Measurements from ENCODE around the gene TMEM150B. TPM values are rescaled to one million over a fixed set of nuclear protein-coding genes. Genes with fewer than 3 reads are reported as not detected.

TMEM150B gene
- total RNA-seq, 5 donors from 2014 or later (not counting 1 experiment from before 2014, with no cell fraction given): 0.47 TPM; not detected in 4

GRCh38 chr19:55284405-55285058 is 40.6 kb downstream of the TMEM150B start:
- Histone ChIP-seq H3K4me1 (ENCODE audit: control insufficient read depth in 1 of 2, extremely low read depth in 1 of 2, insufficient read depth in 2 of 2, low read length in 2 of 2) (peaks cover 2 to 34% of the 10 kb centered on the region in 2 experiments), H3K36me3 (ENCODE audit: control insufficient read depth in 2 of 2, extremely low read depth in 1 of 2, insufficient read depth in 1 of 2, low read length in 1 of 2) (no peaks in the 10 kb centered on the region), H3K9me3 (no peaks in the 10 kb centered on the region), H3K27ac (ENCODE audit: low read length) (no peak overlapping the region), H3K27me3 (replicated peaks in 1 of 2; ENCODE audit: control insufficient read depth in 2 of 2, extremely low read depth in 1 of 2, insufficient read depth in 2 of 2, low read length in 1 of 2) (peaks cover 0 to 2% of the 10 kb centered on the region in 2 experiments), H3K4me3 (ENCODE audit: control insufficient read depth in 1 of 2, extremely low read depth in 1 of 2, low read length in 1 of 2) (no peak overlapping the region)
- ATAC-seq (replicated peaks in 1 of 4) (no peak), DNase-seq (no peak)
- 82% methylated on average over 5 of the region's 16 CpGs for WGBS (ENCODE audit: insufficient coverage)
- Mint-ChIP-seq H3K36me3 (no peaks in the 10 kb centered on the region), H3K9me3 (no peaks in the 10 kb centered on the region), H3K4me1 (peaks cover 24 to 31% (median 25%) of the 10 kb centered on the region in 3 donors), H3K27ac (peak overlapping the region in 1 of 2 donors; percentile 52), H3K4me3 (peak overlapping the region in 1 of 3 donors; percentile 48), H3K27me3 (no peaks in the 10 kb centered on the region)
- POLR2A ChIA-PET: no interaction called here
- CTCF ChIA-PET: interaction anchor here in 1 of 2 donors (0.6 kb wide), 1 partner anchor 155 kb away, joined by 3 read pairs; no protein-coding TSS in a partner anchor

- H3K4me1 ChIP-seq (ENCODE audit: control insufficient read depth in 1 of 2, extremely low read depth in 1 of 2, insufficient read depth in 2 of 2, low read length in 2 of 2): peaks cover 9 to 41% of the 10 kb centered on the region in 2 experiments
- Mint-ChIP-seq H3K27ac (peak within 1 kb of the TSS; percentile 4 to 77), H3K4me3 (peak within 1 kb of the TSS; percentile 42 to 50 (median 47)), H3K9me3 (no peaks in the 10 kb centered on the region), H3K27me3 (no peaks in the 10 kb centered on the region), H3K4me1 (peaks cover 25 to 36% (median 26%) of the 10 kb centered on the region in 3 donors), H3K36me3 (no peaks in the 10 kb centered on the region)
- peaks cover 0 to 2% of the 10 kb centered on the region in 2 experiments for H3K27me3 ChIP-seq (replicated peaks in 1 of 2; ENCODE audit: control insufficient read depth in 2 of 2, extremely low read depth in 1 of 2, insufficient read depth in 2 of 2, low read length in 1 of 2)
- no peak within 1 kb of the TSS for H3K27ac ChIP-seq (ENCODE audit: low read length)
- H3K4me3 ChIP-seq (ENCODE audit: control insufficient read depth in 1 of 2, extremely low read depth in 1 of 2, low read length in 1 of 2): no peak within 1 kb of the TSS
- POLR2A ChIA-PET: no interaction called here
- peak in 27 of 35 experiments; percentile 24 to 60 (median 43) for DNase-seq
- no peaks in the 10 kb centered on the region for H3K9me3 ChIP-seq
- no peaks in the 10 kb centered on the region for H3K36me3 ChIP-seq (ENCODE audit: control insufficient read depth in 2 of 2, extremely low read depth in 1 of 2, insufficient read depth in 1 of 2, low read length in 1 of 2)
- WGBS (ENCODE audit: insufficient coverage): 71% methylated on average over 2 of the region's 44 CpGs
- ATAC-seq (replicated peaks in 1 of 4): no peak
- CTCF ChIA-PET: interaction anchor here in 1 of 2 donors (0.6 kb wide), 1 partner anchor 154 kb away, joined by 3 read pairs; no protein-coding TSS in a partner anchor
Measured at GRCh38 chr19:55283548-55284377, 41.4 kb downstream of the TMEM150B start, which contains the start of gene BRSK1. Gene BRSK1 (plus strand): TSS chr19:55283997. CDS start chr19:55284443, 446 bp downstream.

- Mint-ChIP-seq H3K27ac (peak within 1 kb of the TSS; percentile 96 to 97), H3K4me1 (peaks cover 25 to 52% (median 34%) of the 10 kb centered on the region in 3 donors), H3K9me3 (no peaks in the 10 kb centered on the region), H3K4me3 (peak within 1 kb of the TSS; percentile 94 to 99 (median 98)), H3K36me3 (peaks cover 17% of the 10 kb centered on the region), H3K27me3 (no peaks in the 10 kb centered on the region)
- ATAC-seq (replicated peaks in 1 of 4) (peak; percentile 89 to 92 (median 91)), DNase-seq (peak; percentile 89 to 98 (median 93))
- H3K4me1 ChIP-seq (ENCODE audit: control insufficient read depth in 1 of 2, extremely low read depth in 1 of 2, insufficient read depth in 2 of 2, low read length in 2 of 2): peaks cover 9 to 67% of the 10 kb centered on the region in 2 experiments
- WGBS (ENCODE audit: insufficient coverage): 3% methylated on average over 46 of the region's 52 CpGs
- H3K36me3 ChIP-seq (ENCODE audit: control insufficient read depth in 2 of 2, extremely low read depth in 1 of 2, insufficient read depth in 1 of 2, low read length in 1 of 2): peaks cover 7 to 16% of the 10 kb centered on the region in 2 donors
- H3K4me3 ChIP-seq (ENCODE audit: control insufficient read depth in 1 of 2, extremely low read depth in 1 of 2, low read length in 1 of 2): peak within 1 kb of the TSS; percentile 84 to 96
- POLR2A ChIA-PET: interaction anchor here in 1 of 2 donors (0.6 to 1.2 kb wide), 6 partner anchors 21 to 320 kb away, joined by 4 to 9 read pairs (median 6); partner anchors contain the start of genes FIZ1, KMT5C and PPP6R1
- peak within 1 kb of the TSS; percentile 90 for H3K27ac ChIP-seq (ENCODE audit: low read length)
- CTCF ChIA-PET: interaction anchor here (0.6 to 1.2 kb wide), 6 partner anchors 21 to 224 kb away, joined by 3 to 9 read pairs (median 4); partner anchors contain the start of gene PPP6R1 (in 1 of the 2)
- no peaks in the 10 kb centered on the region for H3K9me3 ChIP-seq
- H3K27me3 ChIP-seq (replicated peaks in 1 of 2; ENCODE audit: control insufficient read depth in 2 of 2, extremely low read depth in 1 of 2, insufficient read depth in 2 of 2, low read length in 1 of 2): no peaks in the 10 kb centered on the region
Measured at GRCh38 chr19:55279770-55280643, 45.1 kb downstream of the TMEM150B start, which contains the start of gene HSPBP1. Gene HSPBP1 (minus strand): TSS chr19:55280110. CDS start chr19:55279608, 502 bp downstream.

GRCh38 chr19:55279340-55279739 is 45.8 kb downstream of the TMEM150B start:
- Histone ChIP-seq H3K27ac (ENCODE audit: low read length) (peak overlapping the region; percentile 90), H3K9me3 (no peaks in the 10 kb centered on the region), H3K27me3 (replicated peaks in 1 of 2; ENCODE audit: control insufficient read depth in 2 of 2, extremely low read depth in 1 of 2, insufficient read depth in 2 of 2, low read length in 1 of 2) (no peaks in the 10 kb centered on the region), H3K4me3 (ENCODE audit: control insufficient read depth in 1 of 2, extremely low read depth in 1 of 2, low read length in 1 of 2) (peak overlapping the region; percentile 84 to 96), H3K36me3 (ENCODE audit: control insufficient read depth in 2 of 2, extremely low read depth in 1 of 2, insufficient read depth in 1 of 2, low read length in 1 of 2) (peaks cover 12 to 23% of the 10 kb centered on the region in 2 donors), H3K4me1 (ENCODE audit: control insufficient read depth in 1 of 2, extremely low read depth in 1 of 2, insufficient read depth in 2 of 2, low read length in 2 of 2) (peaks cover 9 to 65% of the 10 kb centered on the region in 2 experiments)
- H3K4me1 Mint-ChIP-seq: peaks cover 25 to 50% (median 32%) of the 10 kb centered on the region in 3 donors
- ATAC-seq (replicated peaks in 1 of 4) (no peak), DNase-seq (no peak)
- ChIA-PET POLR2A (interaction anchor here in 1 of 2 donors (1.1 to 1.2 kb wide), 2 partner anchors 20 to 25 kb away, joined by 5 to 9 read pairs; partner anchors contain the start of gene PPP6R1), CTCF (interaction anchor here in 1 of 2 donors (1.0 to 1.2 kb wide), 3 partner anchors 20 to 225 kb away, joined by 4 to 9 read pairs (median 8); partner anchors contain the start of gene PPP6R1)
- no peaks in the 10 kb centered on the region for H3K27me3 Mint-ChIP-seq
- peaks cover 17% of the 10 kb centered on the region for H3K36me3 Mint-ChIP-seq
- H3K4me3 Mint-ChIP-seq: peak overlapping the region; percentile 94 to 99 (median 98)
- 6% methylated on average over 11 of the region's 23 CpGs for WGBS (ENCODE audit: insufficient coverage)
- no peaks in the 10 kb centered on the region for H3K9me3 Mint-ChIP-seq
- H3K27ac Mint-ChIP-seq: peak overlapping the region; percentile 96 to 97

GRCh38 chr19:55278391-55279135 is 46.6 kb downstream of the TMEM150B start:
- peaks cover 9 to 63% of the 10 kb centered on the region in 2 experiments for H3K4me1 ChIP-seq (ENCODE audit: control insufficient read depth in 1 of 2, extremely low read depth in 1 of 2, insufficient read depth in 2 of 2, low read length in 2 of 2)

More at GRCh38 chr19:55278391-55279135, 46.6 kb downstream of the TMEM150B start:
- peak overlapping the region; percentile 90 for H3K27ac ChIP-seq (ENCODE audit: low read length)
- DNase-seq: no peak
- H3K9me3 Mint-ChIP-seq: no peaks in the 10 kb centered on the region
- CTCF ChIA-PET: interaction anchor here in 1 of 2 donors (1.0 kb wide), 1 partner anchor 22 kb away, joined by 3 read pairs; no protein-coding TSS in a partner anchor
- peaks cover 22 to 49% (median 31%) of the 10 kb centered on the region in 3 donors for H3K4me1 Mint-ChIP-seq
- H3K4me3 Mint-ChIP-seq: peak overlapping the region; percentile 94 to 99 (median 98)
- H3K27me3 Mint-ChIP-seq: no peaks in the 10 kb centered on the region
- peaks cover 16 to 28% of the 10 kb centered on the region in 2 donors for H3K36me3 ChIP-seq (ENCODE audit: control insufficient read depth in 2 of 2, extremely low read depth in 1 of 2, insufficient read depth in 1 of 2, low read length in 1 of 2)
- POLR2A ChIA-PET: no interaction called here
- H3K27me3 ChIP-seq (replicated peaks in 1 of 2; ENCODE audit: control insufficient read depth in 2 of 2, extremely low read depth in 1 of 2, insufficient read depth in 2 of 2, low read length in 1 of 2): no peaks in the 10 kb centered on the region
- no peak for ATAC-seq (replicated peaks in 1 of 4)
- H3K27ac Mint-ChIP-seq: no peak overlapping the region
- H3K36me3 Mint-ChIP-seq: peaks cover 19% of the 10 kb centered on the region
- WGBS (ENCODE audit: insufficient coverage): 95% methylated on average over 8 of the region's 13 CpGs
- no peaks in the 10 kb centered on the region for H3K9me3 ChIP-seq
- H3K4me3 ChIP-seq (ENCODE audit: control insufficient read depth in 1 of 2, extremely low read depth in 1 of 2, low read length in 1 of 2): no peak overlapping the region
